Stomach smooth muscle (tissue), 2 donors: ENCODE results near the gene RAI14.
"Not testable (repeated sequence)": the region's sequence is repeated elsewhere in the genome, so short reads cannot be mapped to it uniquely, and the experiment has no call there.

Source experiments
- H3K27ac ChIP-seq: one replicate; pipeline ENCODE4 v1.7.0; 2013; ENCODE audit warnings: mild to moderate bottlenecking, low read length, inconsistent platforms
- H3K27me3 ChIP-seq, 2 donors: one replicate each; pipeline ENCODE4 v1.7.0; 2013; ENCODE audit warnings: low read length in 2 of 2; ENCODE audit not compliant: insufficient read depth in 2 of 2, control insufficient read depth in 1 of 2
- H3K36me3 ChIP-seq, 2 donors: one replicate each; pipeline ENCODE4 v1.7.0; 2013; ENCODE audit warnings: low read length in 2 of 2; ENCODE audit not compliant: control insufficient read depth in 2 of 2, insufficient read depth in 2 of 2
- H3K4me1 ChIP-seq: one replicate; pipeline ENCODE4 v1.7.0; 2013; ENCODE audit warnings: low read length; ENCODE audit not compliant: control insufficient read depth, insufficient read depth
- H3K4me3 ChIP-seq, 2 donors: one replicate each; pipeline ENCODE4 v1.7.0; 2013; ENCODE audit warnings: low read length in 2 of 2
- H3K9ac ChIP-seq, 2 donors: one replicate each; pipeline ENCODE4 v1.7.0; 2013; ENCODE audit warnings: low read length in 2 of 2, mild to moderate bottlenecking in 1 of 2
- H3K9me3 ChIP-seq, 2 donors: one replicate each; pipeline ENCODE4 v1.7.0; 2013; ENCODE audit warnings: low read length in 2 of 2; ENCODE audit not compliant: control insufficient read depth in 2 of 2
- donor health status: healthy.
- donor health status: Pancreatic carcinoma.

Gene RAI14

DNA sequence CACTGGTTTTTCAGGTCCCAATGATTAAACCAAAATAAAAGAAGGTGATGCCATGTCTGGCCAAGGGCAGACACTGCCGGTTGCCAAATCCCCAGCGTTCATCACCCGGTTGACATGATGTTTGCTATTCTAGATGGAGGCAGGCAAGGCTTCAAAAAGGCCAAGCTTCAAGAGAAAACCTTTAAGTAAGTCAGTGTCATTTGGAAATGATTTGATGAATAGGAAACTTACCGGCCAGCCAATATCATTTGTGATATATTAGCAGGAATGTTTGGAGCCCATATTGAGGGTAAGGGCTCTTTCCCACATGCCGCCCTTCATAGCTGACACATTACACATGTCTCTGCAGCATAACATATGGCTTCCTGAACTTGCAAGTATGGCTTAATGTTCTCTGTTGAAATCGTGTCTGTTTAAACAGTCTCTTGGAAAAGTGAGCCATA is 93.3 kb downstream of the RAI14 start:
- no peaks in the 10 kb centered on the region for H3K9me3 ChIP-seq
- H3K4me3 ChIP-seq: no peak overlapping the region
- no peaks in the 10 kb centered on the region for H3K36me3 ChIP-seq
- no peak overlapping the region for H3K9ac ChIP-seq
- no peaks in the 10 kb centered on the region for H3K27me3 ChIP-seq
- H3K27ac ChIP-seq: no peak overlapping the region
- peaks cover 7% of the 10 kb centered on the region for H3K4me1 ChIP-seq

DNA sequence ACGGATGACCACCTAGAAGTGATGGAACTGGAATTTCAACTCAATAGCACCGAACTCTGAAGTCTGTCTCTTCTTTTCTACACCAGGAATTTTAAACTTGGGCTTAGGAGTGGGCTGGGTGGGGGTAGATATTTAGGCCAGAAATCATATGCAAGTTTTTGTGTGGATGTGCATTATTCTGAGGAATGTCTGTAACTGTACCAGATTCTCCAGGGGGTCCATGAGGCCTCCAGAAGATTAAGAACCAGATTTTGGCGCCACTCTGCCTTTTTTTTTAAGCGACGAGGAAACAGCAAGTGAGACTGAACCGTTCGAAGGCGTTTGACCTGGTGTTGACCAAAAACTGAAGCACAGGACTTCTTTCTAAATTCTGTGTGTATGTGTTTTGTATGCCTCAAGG is 94.1 kb downstream of the RAI14 start:
- Histone ChIP-seq H3K4me1 (peaks cover 7% of the 10 kb centered on the region), H3K9ac (no peak overlapping the region), H3K27me3 (no peaks in the 10 kb centered on the region), H3K27ac (no peak overlapping the region), H3K4me3 (no peak overlapping the region), H3K36me3 (no peaks in the 10 kb centered on the region), H3K9me3 (no peaks in the 10 kb centered on the region)

DNA sequence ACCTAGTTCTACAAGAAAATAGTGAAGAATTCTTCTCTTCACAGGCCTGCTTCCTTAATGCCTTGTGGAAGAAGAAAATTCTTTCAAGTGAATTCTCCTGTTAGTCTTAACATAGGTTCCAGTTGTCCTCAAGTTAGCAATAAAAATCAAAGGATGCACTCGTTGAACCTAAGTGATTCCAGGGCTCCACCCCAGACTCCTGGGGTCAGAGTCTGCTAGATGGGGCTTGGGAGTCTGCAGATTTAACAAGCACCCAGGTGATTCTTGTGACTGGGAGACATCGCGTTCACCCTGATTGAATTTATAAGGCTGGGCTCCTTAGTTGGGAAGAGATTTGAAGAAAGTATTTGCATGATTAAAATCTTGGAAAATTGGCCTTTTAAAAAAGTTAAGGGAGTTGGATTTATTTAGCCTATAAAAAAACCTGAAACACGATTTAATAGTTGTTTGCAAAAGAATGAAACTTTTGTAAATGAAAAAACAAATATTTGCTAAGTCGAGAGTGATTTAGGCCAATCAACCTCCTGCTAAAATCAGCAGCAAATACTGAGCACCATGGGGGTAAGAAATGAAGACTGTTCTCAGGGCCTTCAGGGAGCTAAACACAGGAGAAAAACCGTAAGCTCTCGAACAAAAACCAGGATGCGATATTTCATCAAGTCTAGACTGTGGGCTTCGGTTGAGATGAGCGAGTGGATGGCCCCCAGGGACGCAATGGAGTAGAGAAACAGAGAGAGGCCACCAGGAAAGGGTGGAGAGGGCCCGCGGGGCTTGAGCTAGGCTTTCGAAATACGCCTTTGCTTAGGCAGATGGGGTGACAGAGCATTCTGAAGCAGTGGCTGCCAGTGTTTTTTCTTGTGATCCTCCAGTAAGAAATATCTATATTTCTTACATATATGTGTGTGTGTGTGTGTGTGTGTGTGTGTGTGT is 95.9 kb downstream of the RAI14 start:
- Histone ChIP-seq H3K27me3 (no peaks in the 10 kb centered on the region), H3K36me3 (no peaks in the 10 kb centered on the region), H3K9me3 (no peaks in the 10 kb centered on the region), H3K9ac (no peak overlapping the region), H3K27ac (no peak overlapping the region), H3K4me3 (no peak overlapping the region), H3K4me1 (peaks cover 7% of the 10 kb centered on the region)

DNA sequence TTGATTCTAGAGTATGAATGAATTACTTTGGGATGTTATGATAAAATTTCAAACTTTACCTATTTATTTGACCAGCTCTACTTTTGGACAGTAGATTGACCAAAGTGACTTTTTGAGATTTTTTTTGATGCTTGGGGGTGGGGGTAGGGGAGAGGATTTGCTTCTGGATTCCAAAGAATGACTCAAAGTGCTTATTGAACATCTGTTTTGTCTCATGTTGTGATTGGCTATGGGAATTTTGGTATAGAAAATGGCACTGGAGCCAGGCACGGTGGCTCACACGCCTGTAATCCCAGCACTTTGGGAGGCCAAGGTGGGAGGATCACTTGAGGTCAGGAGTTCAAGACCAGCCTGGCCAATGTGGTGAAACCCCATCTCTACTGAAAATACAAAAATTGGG is 97.1 kb downstream of the RAI14 start:
- not testable (repeated sequence) for H3K27ac ChIP-seq, H3K27me3 ChIP-seq, H3K9ac ChIP-seq, H3K36me3 ChIP-seq, H3K4me1 ChIP-seq, H3K9me3 ChIP-seq, H3K4me3 ChIP-seq

DNA sequence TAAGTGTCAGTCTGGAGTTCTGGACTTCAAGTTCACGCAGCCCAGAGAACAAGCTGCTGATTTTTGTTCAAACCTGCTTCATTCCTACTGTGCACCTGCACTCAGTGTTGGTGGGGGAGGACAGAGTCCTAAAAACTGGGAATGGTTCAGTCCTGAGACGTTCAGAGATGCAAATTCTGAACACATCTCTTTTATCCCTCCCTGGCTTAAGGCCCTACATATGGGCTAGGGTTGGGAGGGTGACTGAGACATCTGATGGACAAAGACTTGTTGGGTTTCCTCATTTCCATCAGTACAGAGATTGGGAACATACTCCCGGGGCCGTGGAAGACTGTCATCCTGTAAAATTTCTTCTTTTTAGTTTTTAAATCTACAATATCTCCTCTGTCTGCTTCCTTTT is 99.8 kb downstream of the RAI14 start:
- Histone ChIP-seq H3K9ac (no peak overlapping the region), H3K4me1 (no peaks in the 10 kb centered on the region), H3K9me3 (no peaks in the 10 kb centered on the region), H3K4me3 (no peak overlapping the region), H3K27me3 (no peaks in the 10 kb centered on the region), H3K27ac (no peak overlapping the region), H3K36me3 (peaks cover 0 to 8% of the 10 kb centered on the region in 2 donors)

DNA sequence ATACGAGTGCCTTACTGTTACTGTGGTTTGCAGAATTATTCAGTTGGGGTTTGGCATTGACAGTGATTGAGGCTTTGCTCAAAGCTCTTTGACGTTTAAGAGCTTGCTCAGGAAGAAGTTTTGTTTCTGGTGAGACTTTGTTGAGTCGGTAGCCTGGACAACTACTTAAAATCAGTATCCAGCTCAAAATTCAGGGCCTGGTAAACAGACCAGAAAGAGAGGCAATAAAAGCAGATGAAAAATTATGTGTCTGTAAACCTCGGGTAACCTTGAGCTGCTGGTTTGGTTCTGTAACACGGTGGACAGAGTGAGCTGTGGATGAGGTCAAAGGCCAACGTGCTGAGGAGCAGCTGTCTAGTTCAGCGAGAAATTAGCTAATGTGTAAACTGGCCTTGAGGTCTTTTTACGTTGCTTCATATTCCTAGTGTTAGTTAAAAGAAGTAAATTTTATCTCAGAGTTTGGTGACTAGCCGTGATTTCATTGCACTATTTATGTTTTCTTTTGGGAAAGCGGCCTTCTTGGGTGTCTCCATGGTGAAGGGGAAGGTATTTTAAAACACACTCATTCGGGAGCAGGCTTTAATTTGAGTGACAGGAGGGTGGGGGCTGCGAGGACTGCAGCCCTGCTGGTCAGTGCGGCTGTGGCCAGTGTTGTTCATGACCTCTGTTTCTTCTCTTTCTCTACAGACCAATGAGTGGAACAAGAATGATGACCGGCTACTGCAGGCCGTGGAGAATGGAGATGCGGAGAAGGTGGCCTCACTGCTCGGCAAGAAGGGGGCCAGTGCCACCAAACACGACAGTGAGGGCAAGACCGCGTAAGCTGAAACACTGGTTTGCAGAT is 100.9 kb downstream of the RAI14 start:
- H3K9ac ChIP-seq: no peak overlapping the region
- no peaks in the 10 kb centered on the region for H3K27me3 ChIP-seq
- H3K4me3 ChIP-seq: no peak overlapping the region
- no peaks in the 10 kb centered on the region for H3K4me1 ChIP-seq
- no peak overlapping the region for H3K27ac ChIP-seq
- no peaks in the 10 kb centered on the region for H3K9me3 ChIP-seq
- peaks cover 0 to 8% of the 10 kb centered on the region in 2 donors for H3K36me3 ChIP-seq

DNA sequence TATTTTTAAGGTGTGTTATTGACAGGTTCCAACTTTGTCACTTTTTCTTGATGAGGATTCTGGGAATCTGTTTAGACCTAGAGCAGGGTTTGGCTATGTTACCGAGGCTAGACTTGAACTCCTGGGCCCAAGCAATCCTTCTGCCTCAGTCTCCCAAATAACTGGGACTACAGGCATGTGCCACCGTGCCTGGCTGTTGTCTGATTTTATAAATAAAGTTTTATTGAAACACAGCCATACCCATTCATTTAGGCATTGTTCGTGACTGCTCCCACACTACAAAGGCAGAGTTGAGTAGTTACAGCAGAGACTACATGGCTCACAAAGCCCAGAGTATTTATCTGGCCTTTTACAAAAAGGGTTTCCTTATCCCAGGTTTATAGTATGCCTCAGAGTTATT is 102.4 kb downstream of the RAI14 start:
- Histone ChIP-seq H3K4me1 (peaks cover 2% of the 10 kb centered on the region), H3K9ac (no peak overlapping the region), H3K4me3 (no peak overlapping the region), H3K27ac (no peak overlapping the region), H3K27me3 (no peaks in the 10 kb centered on the region), H3K36me3 (peaks cover 0 to 10% of the 10 kb centered on the region in 2 donors), H3K9me3 (no peaks in the 10 kb centered on the region)

DNA sequence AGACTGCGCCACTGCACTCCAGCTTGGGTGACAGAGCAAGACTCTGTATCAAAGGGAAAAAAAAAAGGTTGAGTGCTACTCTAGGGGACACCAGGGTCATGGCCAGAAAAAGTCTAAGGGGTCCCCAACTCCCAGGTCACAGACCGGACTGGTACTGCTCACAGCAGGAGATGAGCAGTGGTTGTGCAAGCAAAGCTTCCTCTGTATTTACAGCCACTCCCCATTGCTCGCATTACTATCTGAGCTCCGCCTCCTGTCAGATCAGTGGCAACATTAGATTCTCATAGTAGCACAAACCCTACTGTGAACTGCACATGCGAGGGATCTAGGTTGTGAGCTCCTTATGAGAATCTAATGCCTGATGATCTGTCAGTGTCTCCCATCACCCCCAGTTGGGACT is 103.1 kb downstream of the RAI14 start:
- H3K4me3 ChIP-seq, H3K9me3 ChIP-seq, H3K27me3 ChIP-seq, H3K4me1 ChIP-seq, H3K9ac ChIP-seq, H3K27ac ChIP-seq: not testable (repeated sequence)
- H3K36me3 ChIP-seq: peaks cover 0 to 12% of the 10 kb centered on the region in 2 donors

DNA sequence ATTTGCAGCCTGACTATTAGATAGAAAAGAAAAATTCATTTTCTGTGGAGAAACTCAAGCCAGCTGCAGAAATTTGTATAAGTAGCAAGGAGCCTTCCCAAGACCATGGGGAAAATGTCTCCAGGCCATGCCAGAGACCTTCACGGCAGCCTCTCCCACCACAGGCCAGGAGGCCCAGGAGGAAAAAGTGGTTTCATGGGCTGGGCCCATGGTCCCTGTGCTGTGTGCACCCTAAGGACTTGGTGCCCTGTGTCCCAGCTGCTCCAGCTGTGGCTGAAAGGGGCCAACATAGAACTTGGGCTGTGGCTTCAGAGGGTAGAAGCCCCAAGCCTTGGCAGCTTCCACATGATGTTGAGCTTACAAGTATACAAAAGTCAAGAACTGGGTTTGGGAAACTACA is 109.5 kb downstream of the RAI14 start:
- no peak overlapping the region for H3K4me3 ChIP-seq
- H3K27me3 ChIP-seq: no peaks in the 10 kb centered on the region
- H3K4me1 ChIP-seq: peaks cover 2% of the 10 kb centered on the region
- no peak overlapping the region for H3K27ac ChIP-seq
- H3K36me3 ChIP-seq: peaks cover 0 to 3% of the 10 kb centered on the region in 2 donors
- H3K9ac ChIP-seq: no peak overlapping the region
- no peaks in the 10 kb centered on the region for H3K9me3 ChIP-seq

DNA sequence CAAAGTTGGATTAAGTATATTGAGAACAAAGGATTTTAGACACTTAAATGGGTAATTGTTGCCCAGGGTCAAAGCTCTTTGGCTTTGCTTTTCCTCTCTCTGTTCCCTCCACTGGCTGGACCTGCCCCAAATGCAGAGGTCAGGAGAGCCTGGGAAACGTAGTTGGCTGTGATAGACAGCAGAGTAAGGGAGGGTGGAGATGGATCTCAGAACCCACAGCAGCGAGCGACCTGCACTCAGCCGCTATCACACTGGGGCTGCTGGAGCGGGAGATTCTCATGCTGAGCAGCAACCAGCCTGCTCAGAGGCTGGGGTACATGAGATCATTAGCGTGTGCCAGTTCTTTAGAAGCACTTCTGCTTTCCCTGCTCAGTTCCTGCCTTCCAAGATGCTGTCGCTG is 111.1 kb downstream of the RAI14 start:
- no peak overlapping the region for H3K27ac ChIP-seq

More for the DNA sequence above, 111.1 kb downstream of the RAI14 start:
- Histone ChIP-seq H3K27me3 (no peaks in the 10 kb centered on the region), H3K9me3 (no peaks in the 10 kb centered on the region), H3K4me1 (peaks cover under 1% of the 10 kb centered on the region), H3K36me3 (peaks cover 0 to 3% of the 10 kb centered on the region in 2 donors), H3K9ac (no peak overlapping the region), H3K4me3 (no peak overlapping the region)
